Measurements from ENCODE around the gene VHLL. TPM values are rescaled to one million over a fixed set of nuclear protein-coding genes. Genes with fewer than 3 reads are reported as not detected.

Gene VHLL
- polyA plus RNA-seq, 1 experiment, result not detected

DNA sequence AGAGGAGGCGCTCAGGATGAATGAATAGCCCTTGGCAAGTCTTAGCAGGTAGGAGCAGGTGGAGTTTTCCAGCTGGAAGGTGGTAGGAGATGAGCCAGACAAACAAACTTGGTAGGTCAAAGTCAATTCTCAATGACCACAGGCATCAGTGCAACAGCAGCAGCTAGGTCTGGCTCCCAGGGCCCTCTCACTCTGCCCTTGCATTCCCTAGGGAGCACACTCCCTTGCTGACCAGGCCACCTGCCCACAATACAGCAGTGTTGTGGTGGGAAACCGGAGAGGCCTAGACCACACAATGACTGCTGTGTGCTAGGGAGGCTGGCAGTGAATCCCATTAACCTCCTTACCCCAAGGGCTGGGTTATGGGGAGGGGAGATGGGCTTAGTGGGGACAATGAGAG is 38.2 kb downstream of the VHLL start:
- Histone ChIP-seq H3K27me3 (ENCODE audit: control insufficient read depth, insufficient read depth, low read length) (no peaks in the 10 kb centered on the region), H3K36me3 (ENCODE audit: control insufficient read depth, insufficient read depth, low read length) (peaks cover 51% of the 10 kb centered on the region), H3K4me3 (ENCODE audit: low read depth, low read length) (no peak overlapping the region)
- no peak for DNase-seq (ENCODE audit: low read depth)
- POLR2A ChIA-PET, result no interaction called here
- TF ChIP-seq, protein P1, sequence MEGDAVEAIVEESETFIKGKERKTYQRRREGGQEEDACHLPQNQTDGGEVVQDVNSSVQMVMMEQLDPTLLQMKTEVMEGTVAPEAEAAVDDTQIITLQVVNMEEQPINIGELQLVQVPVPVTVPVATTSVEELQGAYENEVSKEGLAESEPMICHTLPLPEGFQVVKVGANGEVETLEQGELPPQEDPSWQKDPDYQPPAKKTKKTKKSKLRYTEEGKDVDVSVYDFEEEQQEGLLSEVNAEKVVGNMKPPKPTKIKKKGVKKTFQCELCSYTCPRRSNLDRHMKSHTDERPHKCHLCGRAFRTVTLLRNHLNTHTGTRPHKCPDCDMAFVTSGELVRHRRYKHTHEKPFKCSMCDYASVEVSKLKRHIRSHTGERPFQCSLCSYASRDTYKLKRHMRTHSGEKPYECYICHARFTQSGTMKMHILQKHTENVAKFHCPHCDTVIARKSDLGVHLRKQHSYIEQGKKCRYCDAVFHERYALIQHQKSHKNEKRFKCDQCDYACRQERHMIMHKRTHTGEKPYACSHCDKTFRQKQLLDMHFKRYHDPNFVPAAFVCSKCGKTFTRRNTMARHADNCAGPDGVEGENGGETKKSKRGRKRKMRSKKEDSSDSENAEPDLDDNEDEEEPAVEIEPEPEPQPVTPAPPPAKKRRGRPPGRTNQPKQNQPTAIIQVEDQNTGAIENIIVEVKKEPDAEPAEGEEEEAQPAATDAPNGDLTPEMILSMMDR (IDR thresholded peaks at IDR 0.05; ENCODE audit: insufficient read depth, low read depth, low read length), result no peak
- CTCF ChIA-PET, result interaction anchor here (0.7 to 1.5 kb wide), 4 partner anchors 8 to 170 kb away, joined by 3 to 4 read pairs (median 3); no protein-coding TSS in a partner anchor

DNA sequence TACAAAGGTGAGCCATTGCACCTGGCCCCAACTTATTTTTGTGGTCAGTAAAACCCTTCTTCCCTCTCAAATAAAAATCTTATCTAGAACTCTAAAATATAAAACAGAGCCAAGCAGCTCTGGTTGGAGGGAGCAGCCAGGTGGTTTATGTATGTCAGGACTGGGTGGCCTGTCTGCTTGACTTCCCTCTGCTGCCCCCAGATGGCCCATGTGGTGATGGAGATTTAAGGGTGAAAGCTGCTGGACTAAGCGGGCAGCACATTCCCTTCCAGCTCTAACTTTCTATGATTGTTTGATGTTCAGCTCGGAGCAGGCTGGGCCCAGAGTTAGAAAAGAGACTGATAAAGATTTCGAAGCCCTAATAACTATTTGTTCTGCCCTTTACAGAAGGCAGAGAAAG is 39.3 kb downstream of the VHLL start:
- DNase-seq (ENCODE audit: low read depth), result no peak
- POLR2A ChIA-PET, result no interaction called here
- Histone ChIP-seq H3K36me3 (ENCODE audit: control insufficient read depth, insufficient read depth, low read length) (peaks cover 44% of the 10 kb centered on the region), H3K27me3 (ENCODE audit: control insufficient read depth, insufficient read depth, low read length) (no peaks in the 10 kb centered on the region), H3K4me3 (ENCODE audit: low read depth, low read length) (no peak overlapping the region)
- TF ChIP-seq, protein P1 (IDR thresholded peaks at IDR 0.05; ENCODE audit: insufficient read depth, low read depth, low read length), result no peak
- CTCF ChIA-PET, result interaction anchor here (1.5 kb wide), 1 partner anchor 9 kb away, joined by 3 read pairs; no protein-coding TSS in a partner anchor

DNA sequence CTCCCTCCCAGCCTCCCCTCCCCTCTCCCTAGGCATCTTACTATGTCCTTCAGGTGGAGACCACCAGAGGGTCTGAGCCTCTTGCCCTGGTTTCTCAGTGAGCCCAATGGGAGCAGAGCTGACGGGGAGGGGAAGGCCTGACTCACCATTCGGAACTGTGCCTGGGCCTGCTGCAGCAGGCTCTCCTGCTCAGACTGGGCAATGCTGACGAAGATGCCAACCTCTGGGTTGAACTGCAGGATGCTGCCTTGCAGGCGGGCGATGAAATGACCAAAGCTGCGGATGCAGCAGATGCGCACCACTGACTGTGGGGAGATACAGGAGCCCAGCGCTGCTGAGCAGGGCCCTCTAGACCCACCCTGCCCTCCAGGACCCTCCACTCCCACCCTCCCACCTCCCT is 40.2 kb downstream of the VHLL start:
- no peak overlapping the region for H3K4me3 ChIP-seq (ENCODE audit: low read depth, low read length)
- TF ChIP-seq, protein P1 (IDR thresholded peaks at IDR 0.05; ENCODE audit: insufficient read depth, low read depth, low read length), result no peak
- ChIA-PET POLR2A (no interaction called here), CTCF (no interaction called here)
- peaks cover 47% of the 10 kb centered on the region for H3K36me3 ChIP-seq (ENCODE audit: control insufficient read depth, insufficient read depth, low read length)
- no peaks in the 10 kb centered on the region for H3K27me3 ChIP-seq (ENCODE audit: control insufficient read depth, insufficient read depth, low read length)
- no peak for DNase-seq (ENCODE audit: low read depth)

DNA sequence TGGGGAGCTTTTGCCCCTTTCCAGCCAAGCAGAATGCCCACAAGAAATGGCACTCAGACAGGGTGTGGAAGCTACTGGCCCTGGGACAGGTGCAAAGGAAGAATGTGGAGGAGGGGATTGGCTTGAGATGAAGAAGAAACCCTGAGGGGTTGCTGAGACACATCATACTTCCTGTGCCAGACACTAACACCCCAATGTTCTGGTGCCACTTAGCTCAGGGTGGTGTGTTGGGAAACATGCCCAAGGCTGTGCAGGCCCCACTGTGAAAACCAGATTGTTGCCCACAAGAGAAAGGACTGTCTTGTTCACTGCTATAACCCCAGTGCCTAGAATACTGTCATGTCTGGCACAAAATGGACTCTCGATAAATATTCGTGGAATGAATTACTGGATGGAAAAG is 41.4 kb downstream of the VHLL start:
- no peaks in the 10 kb centered on the region for H3K27me3 ChIP-seq (ENCODE audit: control insufficient read depth, insufficient read depth, low read length)
- no peak for DNase-seq (ENCODE audit: low read depth)
- TF ChIP-seq, protein P1 (IDR thresholded peaks at IDR 0.05; ENCODE audit: insufficient read depth, low read depth, low read length), result no peak
- CTCF ChIA-PET, result no interaction called here
- POLR2A ChIA-PET, result no interaction called here
- peaks cover 55% of the 10 kb centered on the region for H3K36me3 ChIP-seq (ENCODE audit: control insufficient read depth, insufficient read depth, low read length)
- H3K4me3 ChIP-seq (ENCODE audit: low read depth, low read length), result no peak overlapping the region

DNA sequence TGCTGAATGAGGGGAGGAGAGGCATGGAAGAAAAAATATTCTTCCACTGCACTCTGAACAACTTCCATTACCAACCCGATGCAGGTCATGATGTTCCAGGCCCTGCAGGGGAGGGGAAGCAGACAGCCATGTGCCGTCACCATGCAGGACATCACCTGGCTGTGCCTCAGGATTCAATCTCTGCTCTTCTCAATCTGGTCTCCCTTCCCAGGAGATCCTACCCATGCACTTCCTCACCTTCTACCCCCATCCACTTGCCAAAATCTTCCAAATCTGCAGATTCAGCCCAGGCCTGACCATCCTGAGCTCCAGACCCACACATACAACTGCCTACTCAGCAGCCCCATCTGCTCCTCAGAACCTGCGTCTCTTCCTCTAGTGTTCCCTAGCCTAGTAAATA is 45.5 kb downstream of the VHLL start:
- peaks cover 62% of the 10 kb centered on the region for H3K36me3 ChIP-seq (ENCODE audit: control insufficient read depth, insufficient read depth, low read length)
- TF ChIP-seq, protein P1 (IDR thresholded peaks at IDR 0.05; ENCODE audit: insufficient read depth, low read depth, low read length), result no peak
- POLR2A ChIA-PET, result no interaction called here
- CTCF ChIA-PET, result interaction anchor here (0.7 to 2.5 kb wide), 2 partner anchors 108 to 157 kb away, joined by 3 to 6 read pairs; no protein-coding TSS in a partner anchor
- no peaks in the 10 kb centered on the region for H3K27me3 ChIP-seq (ENCODE audit: control insufficient read depth, insufficient read depth, low read length)
- DNase-seq (ENCODE audit: low read depth), result no peak
- H3K4me3 ChIP-seq (ENCODE audit: low read depth, low read length), result no peak overlapping the region
